Occipital lobe (tissue), 2 donors: ENCODE results near the gene ENO3. TPM values are rescaled to one million over a fixed set of nuclear protein-coding genes. Genes with fewer than 3 reads are reported as not detected.
A peak's percentile ranks its signal among the peaks of the same experiment; 100 is the strongest.

Source experiments
- DNase-seq: peaks from one replicate; lab custom pipeline; 2025; lab: John Stamatoyannopoulos, UW
- total RNA-seq: library from RNA; depleted of rRNA; stranded (reverse); fragments of >200 nt; gene quantifications from one replicate; pipeline ENCODE4 v1.2.3, GENCODE V29; 2014

Gene ENO3
- total RNA-seq, 1 donor from 2014 or later = 2.3 TPM

GRCh38 chr17:4972752-4973151, 21.8 kb downstream of the ENO3 start:
- no peak for DNase-seq

DNA sequence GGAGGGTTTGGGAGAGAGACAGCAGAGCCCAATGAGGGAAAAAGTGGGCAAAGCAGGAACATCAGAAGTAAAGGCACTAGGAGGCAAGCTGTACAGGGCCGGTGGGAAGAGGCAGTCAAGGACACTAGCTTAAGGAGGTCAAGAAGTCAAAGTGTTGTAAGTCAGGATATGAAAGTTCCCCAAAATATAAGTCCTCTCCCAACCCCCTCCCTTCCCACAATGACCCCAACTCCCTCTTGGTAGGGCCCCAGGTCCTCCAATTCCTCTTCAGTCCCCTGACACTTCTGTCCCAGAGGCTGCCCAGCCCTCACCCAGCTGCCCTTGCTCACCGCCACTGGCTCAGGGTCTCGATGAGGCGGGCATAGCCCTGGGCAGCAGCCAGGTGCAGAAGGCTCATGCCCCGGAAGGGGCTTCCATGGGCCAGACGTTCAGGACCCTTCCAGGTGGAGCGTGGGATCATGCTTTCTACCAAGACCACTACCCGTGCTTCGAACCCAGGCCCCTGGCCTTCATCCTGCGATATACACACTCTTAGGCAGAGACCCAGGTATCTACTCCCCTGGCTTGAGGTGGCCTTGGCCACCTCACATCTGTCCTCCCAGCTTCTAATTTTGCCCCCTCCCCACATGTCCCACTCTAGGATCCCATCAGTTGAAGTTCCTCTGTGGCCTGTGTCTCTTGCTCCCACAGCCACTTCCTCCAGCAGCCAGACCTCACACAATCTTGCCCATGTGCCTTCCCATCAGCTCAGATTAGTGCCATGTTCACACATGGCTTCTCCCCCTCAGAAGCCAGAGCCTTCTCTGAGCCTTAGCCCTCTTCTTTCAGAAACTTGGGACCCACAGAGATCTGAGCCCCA, 22.6 kb downstream of the ENO3 start:
- no peak for DNase-seq

DNA sequence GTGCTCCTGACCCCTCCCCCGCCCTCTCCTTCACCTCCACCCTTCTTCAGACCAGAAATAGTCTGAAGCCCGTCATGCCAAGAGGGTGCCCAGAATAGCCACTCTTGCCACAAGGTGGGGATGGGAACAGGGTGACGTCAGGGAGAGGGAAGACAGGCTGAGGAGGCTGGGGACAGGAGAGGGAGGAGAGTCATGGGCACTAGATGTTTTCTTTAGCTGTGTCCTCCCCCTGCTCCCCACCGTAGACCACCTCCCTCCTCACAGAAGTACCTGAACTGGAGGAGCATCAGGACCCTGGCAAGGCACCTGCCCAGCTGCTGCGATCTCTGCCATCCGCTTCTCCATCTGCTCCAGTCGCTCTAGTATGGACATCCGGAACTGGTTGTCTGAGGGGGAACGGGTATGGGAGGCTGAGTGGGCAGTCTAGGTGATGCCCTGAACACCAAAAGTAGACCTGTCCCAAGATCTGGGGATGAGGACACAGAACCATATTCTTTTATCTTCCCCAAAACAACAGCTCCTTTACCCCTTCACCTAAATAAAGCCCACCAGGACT, 23.3 kb downstream of the ENO3 start:
- DNase-seq = no peak

DNA sequence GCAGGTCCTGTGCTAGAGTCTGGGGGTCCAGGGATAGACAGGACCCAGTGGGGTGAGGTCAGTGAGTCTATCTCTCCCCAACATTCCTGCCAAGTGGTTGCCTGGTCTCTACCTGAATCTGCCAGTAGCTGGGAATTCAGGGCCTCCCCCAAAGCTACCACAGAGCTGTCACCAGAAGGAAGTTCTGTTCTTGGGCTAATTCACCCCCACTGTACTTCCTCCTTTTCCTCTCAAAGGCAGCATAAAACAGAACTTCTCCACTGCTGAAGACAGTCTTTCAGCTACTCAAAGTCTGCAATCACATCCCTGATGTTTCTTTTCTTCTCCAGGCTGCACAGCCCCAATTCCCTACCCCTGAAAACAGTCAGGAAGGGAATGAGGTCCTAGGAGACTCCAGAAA, 27.8 kb downstream of the ENO3 start:
- DNase-seq = no peak

GRCh38 chr17:4980644-4981216, 29.8 kb downstream of the ENO3 start:
- no peak for DNase-seq

- DNase-seq = no peak
Measured at GRCh38 chr17:4982305-4982704, 31.4 kb downstream of the ENO3 start.

DNA sequence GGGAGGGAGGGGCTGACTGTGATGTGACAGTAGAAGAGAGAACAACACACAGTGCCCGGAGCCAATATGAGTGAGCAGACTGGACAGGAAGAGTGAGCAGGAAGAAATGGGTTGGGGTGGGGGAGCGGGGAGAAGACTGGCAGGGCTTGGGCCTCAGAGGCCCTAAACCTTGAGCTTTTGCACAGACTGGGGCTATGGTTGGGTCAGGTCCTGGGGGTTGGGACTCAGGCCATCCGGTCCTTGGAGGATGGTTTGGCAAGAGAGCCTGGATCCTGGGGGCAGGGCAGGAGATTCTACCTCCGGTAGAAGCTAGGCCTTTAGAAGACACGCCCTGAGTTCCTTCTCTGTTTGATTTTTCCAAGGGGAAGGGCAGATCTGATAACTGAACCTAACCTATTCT, 35.5 kb downstream of the ENO3 start:
- no peak for DNase-seq

- peak; percentile 83 for DNase-seq
Measured at GRCh38 chr17:4986951-4987766, 36.2 kb downstream of the ENO3 start, which contains the start of gene CAMTA2. CAMTA2 (minus strand) TSS chr17:4987675; CDS start chr17:4986222, 1,453 bp downstream.

DNA sequence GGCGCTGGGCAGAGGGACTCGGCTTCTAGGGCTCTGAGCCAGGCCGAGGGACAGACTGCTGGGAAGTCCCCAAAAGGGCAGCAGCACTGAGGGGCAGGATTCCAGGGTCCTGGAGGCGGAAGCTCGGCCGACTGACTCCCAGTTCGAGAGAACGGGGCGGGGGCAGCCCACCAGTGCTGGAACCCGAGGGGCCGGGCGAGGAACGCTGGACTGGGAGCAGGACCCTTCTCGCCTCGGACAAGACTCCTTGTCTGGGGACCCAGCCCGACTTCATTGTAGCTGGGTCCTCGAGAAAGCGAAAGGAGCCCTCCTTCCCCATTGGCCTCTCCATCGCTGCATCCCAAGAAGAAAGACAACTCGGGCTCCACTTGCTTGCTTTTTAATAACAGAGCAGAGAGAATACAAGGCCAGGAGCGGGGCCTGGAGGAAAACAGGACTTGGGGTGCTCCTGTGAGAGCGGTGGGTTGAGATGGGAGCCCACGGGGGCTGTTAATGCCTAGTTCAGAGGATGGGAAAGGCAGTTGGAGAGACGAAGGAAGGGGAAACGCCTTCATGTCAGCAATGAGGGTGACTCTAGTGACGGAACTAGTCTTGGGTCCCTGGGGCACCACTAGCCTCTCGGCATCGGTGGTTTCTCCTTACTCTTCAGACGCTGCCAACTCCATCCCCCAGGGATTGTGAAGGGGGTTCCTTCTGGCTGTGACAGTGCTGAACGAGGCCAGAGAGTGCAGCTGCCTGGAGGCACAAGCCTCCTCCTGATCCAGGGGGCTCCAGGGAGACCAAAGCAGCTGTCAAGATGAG, 37.0 kb downstream of the ENO3 start:
- DNase-seq = no peak

DNA sequence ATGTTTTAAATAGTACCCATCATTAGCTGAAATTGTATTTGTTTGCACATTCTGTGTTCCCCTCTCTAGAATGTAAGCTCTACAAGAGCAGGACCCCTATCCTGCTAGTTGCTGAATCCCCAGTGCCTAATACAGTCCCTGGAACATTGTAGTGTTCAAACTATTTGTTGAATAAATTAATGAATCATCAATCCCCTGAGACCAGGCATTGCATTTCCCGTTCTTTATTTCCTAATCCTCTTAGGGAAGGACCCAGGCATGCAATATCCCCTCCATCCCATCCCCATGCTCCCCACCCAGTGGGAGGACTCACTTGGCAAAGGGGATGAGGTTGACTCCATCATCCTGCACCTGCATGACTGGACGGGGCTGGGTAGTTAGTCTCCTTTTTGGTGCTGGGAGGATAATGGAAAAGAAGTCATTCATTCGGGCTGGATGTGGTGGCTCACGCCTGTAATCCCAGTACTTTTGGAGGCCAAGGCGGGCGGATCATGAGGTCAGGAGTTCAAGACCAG, 43.2 kb downstream of the ENO3 start:
- no peak for DNase-seq

- peak; percentile 88 for DNase-seq
Measured at GRCh38 chr17:4997302-4998026, 46.5 kb downstream of the ENO3 start, which contains the start of the genes INCA1 and KIF1C. INCA1 (minus strand) TSS chr17:4997522; CDS start chr17:4994437, 3,085 bp downstream. KIF1C (plus strand) TSS chr17:4997950; CDS start chr17:5000247, 2,297 bp downstream.

DNA sequence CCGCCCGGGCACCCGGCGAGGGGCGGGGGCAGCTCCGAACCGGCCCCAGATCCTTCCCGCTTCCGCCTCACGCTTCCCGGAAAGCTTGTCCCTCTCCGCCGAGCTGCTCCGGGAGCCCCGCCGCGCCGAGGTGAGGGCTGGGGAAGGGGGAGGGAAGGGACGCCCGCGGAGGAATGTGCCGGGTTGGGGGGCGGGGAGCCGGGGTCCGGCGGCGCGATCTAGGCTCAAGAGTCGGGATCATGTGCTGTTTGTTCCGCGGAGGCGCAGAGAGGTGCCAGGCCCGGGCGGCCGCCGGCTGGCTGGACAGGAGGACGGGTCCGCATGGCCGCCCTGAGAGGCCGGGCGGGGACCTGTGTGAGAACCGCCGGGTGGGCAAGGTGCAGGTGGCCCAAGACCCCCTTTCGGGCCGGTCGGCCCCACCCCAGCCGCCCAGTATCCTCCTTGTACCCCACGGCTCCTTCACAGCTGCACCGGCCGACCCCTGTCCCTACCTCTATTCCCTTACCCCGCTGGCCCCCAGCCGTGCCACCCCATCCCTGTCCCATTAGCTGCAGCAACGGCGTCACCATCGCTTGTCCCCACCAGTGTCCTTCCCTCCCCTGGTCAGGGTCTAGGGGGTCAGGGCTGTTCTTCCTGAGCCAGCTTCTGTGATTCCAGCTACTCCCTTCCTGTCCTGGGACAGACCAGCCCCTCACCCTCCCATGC, 47.3 kb downstream of the ENO3 start:
- DNase-seq = no peak

DNA sequence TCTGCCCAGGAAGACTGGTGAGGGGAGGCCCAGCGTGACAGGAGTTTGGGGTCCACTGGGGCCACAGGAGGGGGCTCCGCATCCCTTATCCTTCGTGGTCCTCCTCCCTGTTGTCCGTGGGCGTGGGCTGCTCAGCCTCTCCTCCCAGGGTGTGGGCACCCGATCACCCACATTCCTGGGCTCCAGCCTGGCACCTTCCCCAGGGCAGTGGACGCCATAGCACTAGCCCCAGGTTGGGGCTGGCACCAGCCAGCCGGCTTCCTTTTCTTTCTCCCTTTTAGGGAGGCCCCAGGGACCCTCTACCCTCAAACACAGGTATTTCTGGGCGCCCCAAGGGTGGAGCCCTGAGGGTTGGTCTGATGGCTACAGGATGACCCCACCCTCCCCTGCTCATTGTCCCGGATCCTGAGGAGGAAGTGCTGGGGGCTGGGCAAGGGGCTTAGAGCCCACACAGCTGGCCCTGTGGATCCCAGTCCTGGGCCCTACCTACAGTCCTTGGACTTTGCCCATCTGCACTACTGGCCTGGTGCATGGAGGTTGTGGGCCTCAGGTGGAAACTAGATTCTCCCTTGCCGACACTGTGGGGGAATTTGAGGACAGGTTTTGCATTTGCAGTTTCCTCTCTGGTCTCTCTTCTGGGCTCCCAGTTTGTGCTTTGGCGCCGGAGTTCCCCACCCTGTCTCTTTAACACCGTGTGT, 48.0 kb downstream of the ENO3 start:
- DNase-seq = no peak

DNA sequence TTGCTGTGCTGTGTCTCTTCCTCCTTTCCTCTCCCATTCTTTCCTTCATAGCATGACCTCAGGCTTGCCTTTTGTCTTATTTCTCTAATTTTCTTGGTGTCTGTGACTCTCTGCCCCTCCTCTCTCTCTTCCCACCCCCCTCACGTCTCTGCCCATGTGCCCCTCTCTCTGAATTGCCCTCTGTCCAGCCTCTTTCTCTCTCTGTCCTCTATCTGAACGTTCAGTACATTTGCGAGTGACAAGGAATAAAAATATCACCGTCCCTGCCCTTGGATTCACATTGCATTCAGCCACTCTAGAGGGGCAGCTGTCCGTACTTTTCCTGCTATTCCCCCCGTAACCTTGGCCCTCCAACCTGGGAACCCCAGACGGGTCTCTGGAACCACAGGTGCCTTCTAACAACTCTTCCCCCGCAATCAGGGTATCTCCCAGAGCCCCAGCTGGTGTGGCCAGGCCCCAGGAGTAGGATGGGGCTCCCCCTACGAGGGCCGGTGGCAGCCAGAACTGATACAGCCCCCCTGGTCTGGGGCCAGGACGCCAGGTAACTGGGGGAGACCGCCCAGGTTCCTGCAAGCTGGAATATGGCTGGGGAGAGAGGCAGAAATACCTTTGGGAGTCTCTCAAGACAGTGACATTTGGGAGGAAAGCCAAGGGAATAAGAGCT, 48.6 kb downstream of the ENO3 start:
- no peak for DNase-seq

GRCh38 chr17:5000237-5000639, 49.3 kb downstream of the ENO3 start:
- no peak for DNase-seq

DNA sequence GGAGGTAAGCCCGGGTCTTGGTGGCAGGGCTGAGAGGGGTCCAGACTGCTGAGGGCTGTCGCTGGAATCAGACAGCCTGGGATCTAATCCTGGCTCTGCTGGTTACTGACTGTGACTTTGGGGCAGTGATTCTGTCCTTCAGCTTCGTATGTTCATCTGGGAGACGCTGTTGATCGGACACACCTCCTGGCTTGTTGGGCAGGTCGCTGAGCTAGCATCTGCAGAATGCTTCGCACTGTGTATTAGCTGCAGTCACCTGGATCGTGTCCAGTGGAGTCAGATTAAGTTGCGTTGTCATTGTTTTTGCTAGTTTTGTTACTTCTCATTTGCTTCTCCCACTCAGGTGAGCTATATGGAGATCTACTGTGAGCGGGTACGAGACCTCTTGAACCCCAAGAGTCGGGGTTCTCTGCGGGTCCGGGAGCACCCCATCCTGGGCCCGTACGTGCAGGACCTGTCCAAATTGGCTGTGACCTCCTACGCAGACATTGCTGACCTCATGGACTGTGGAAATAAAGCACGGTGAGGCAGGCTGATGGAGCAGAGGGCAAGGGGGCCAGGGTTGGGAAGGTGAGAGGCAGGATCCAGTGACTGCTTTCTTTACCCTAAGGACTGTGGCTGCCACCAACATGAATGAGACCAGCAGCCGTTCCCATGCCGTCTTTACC, 51.3 kb downstream of the ENO3 start:
- no peak for DNase-seq

- no peak for DNase-seq
Measured at GRCh38 chr17:5003214-5003867, 52.4 kb downstream of the ENO3 start.
